Measurements from ENCODE around the gene TOP2B.

Gene TOP2B

DNA sequence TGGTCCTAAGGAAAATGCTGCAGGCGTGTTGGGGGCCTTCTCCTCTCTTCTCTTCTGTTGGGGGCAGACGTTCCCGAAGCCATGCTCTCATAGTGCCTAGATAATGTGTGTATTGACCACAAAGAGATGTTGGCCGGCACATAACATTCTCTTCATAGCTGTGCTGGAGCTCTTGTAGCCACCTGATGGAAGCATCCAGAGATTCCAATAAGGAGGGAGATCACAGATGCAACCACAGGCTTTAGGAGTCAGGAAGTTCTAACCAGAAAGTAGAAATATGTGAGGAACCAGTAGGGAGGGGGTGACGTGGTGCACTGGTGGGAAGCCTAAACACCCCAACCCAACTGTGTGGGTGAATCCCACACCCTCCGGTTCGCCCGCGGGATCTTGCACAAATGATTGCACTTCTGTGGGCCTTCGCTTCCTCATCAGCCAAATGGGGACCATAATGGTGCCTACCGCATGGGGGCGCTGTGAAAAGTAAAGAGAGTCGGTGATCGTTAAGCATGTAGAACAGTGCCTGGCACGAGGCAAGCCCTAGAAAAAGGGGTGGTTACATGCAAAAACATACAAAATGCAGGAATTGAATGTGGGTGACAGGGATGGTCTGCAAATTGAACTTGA is 87.8 kb downstream of the TOP2B start:
- CTCF ChIA-PET: no interaction called here
- TF ChIP-seq HDGF (IDR thresholded peaks at IDR 0.05; ENCODE audit: borderline replicate concordance): no peak
- TF ChIP-seq FOXA1 (IDR thresholded peaks at IDR 0.05): no peak
- no peak for TF ChIP-seq ARNT (IDR thresholded peaks at IDR 0.05)
- TF ChIP-seq NFRKB (IDR thresholded peaks at IDR 0.05): no peak
- TF ChIP-seq LEF1 (IDR thresholded peaks at IDR 0.05; ENCODE audit: borderline replicate concordance): no peak
- no peak for TF ChIP-seq L3MBTL2 (conservative IDR thresholded peaks at IDR 0.05)
- no peak for TF ChIP-seq SP1 (IDR thresholded peaks at IDR 0.05)
- TF ChIP-seq CTBP1 (IDR thresholded peaks at IDR 0.05; ENCODE audit: borderline replicate concordance): no peak
- TF ChIP-seq BHLHE40 (IDR thresholded peaks at IDR 0.05; ENCODE audit: borderline replicate concordance): no peak
- TF ChIP-seq SUZ12 (IDR thresholded peaks at IDR 0.05): no peak
- POLR2A ChIA-PET: no interaction called here
- no peak for DNase-seq (ENCODE audit: extremely low spot score)

DNA sequence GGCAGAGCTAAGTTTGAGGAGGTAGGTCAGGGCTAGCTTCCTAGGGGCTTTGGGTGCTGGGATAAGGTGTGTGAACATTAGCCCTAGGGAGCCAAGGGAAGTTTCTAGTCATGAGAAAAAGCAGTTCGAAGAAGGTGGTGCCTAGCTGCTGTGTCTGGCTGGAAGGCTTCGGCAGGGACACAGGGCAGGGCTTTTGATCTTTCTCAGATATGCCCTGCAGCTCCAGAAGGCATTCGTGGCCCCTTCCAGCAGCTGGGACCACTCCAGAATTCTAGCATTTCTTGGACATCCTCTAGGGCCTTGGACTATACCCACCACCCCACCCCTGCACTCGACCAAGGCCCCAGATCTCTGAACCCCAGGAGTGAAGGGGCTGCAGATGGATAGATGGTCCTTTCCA is 88.6 kb downstream of the TOP2B start:
- TF ChIP-seq FOXA1 (IDR thresholded peaks at IDR 0.05) (no peak), ZNF384 (IDR thresholded peaks at IDR 0.05) (no peak), NFRKB (IDR thresholded peaks at IDR 0.05) (no peak), FOXK2 (IDR thresholded peaks at IDR 0.05) (no peak), LEF1 (IDR thresholded peaks at IDR 0.05; ENCODE audit: borderline replicate concordance) (no peak), TARDBP (IDR thresholded peaks at IDR 0.05) (no peak), ARNT (IDR thresholded peaks at IDR 0.05) (no peak), SP1 (IDR thresholded peaks at IDR 0.05) (no peak)
- TF ChIP-seq, protein P1, sequence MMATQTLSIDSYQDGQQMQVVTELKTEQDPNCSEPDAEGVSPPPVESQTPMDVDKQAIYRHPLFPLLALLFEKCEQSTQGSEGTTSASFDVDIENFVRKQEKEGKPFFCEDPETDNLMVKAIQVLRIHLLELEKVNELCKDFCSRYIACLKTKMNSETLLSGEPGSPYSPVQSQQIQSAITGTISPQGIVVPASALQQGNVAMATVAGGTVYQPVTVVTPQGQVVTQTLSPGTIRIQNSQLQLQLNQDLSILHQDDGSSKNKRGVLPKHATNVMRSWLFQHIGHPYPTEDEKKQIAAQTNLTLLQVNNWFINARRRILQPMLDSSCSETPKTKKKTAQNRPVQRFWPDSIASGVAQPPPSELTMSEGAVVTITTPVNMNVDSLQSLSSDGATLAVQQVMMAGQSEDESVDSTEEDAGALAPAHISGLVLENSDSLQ (IDR thresholded peaks at IDR 0.05): no peak
- no peak for DNase-seq (ENCODE audit: extremely low spot score)
- POLR2A ChIA-PET: no interaction called here
- CTCF ChIA-PET: no interaction called here

DNA sequence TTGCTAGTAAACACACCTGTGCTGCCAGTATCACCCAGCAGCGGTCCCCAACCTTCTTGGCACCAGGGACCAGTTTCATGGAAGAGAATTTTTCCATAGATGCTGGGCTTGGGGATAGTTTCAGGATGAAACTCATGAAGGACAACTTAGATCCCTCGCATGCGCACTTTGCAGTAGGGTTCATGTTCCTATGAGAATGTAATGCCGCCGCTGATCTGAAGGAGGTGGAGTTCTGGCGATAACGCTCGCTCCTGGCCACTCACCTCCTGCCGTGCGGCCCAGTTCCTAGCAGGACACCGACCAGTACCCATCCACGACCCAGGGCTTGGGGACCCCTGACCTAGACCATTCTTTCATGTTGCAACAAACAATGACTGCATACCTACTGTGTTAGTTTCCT is 89.7 kb downstream of the TOP2B start:
- DNase-seq (ENCODE audit: extremely low spot score): no peak
- ChIA-PET CTCF (no interaction called here), POLR2A (no interaction called here)
- no peak for TF ChIP-seq CTBP1 (IDR thresholded peaks at IDR 0.05; ENCODE audit: borderline replicate concordance)

DNA sequence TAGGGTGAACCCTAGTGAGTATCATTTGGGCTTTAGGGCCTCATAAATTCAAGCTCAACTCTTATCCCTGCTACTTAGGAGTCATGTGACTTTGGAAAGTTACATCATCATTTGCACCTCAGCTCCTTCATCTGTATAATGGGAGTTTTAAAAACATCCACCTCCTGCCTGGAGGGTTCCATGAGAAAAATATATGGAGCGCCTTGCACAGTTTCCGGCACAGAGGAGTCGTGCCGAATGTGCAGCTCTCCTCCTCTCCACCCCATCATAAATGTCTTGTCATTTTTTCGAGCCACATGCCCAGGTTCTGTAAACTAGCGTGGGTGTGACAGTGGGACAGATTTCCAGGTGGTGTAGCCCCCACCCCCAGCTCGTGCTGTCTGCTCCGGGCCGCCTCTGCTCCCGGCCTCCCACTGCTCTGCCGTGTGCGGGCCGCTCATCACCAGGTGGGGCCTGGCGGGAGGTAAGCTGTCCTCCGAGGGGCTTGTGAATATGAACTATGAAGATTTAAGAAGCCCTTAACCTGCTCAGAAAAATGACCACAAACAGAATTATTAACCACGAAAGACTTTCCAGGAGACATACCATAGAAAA is 90.4 kb downstream of the TOP2B start:
- ChIA-PET CTCF (no interaction called here), POLR2A (no interaction called here)
- no peak for TF ChIP-seq SUZ12 (IDR thresholded peaks at IDR 0.05)
- TF ChIP-seq ZNF384 (IDR thresholded peaks at IDR 0.05): no peak
- no peak for TF ChIP-seq FOXK2 (IDR thresholded peaks at IDR 0.05)
- TF ChIP-seq HDGF (IDR thresholded peaks at IDR 0.05; ENCODE audit: borderline replicate concordance): no peak
- TF ChIP-seq LEF1 (IDR thresholded peaks at IDR 0.05; ENCODE audit: borderline replicate concordance): no peak
- TF ChIP-seq TARDBP (IDR thresholded peaks at IDR 0.05): no peak
- no peak for TF ChIP-seq ELF4 (IDR thresholded peaks at IDR 0.05)
- TF ChIP-seq ARNT (IDR thresholded peaks at IDR 0.05): no peak
- no peak for TF ChIP-seq CTBP1 (IDR thresholded peaks at IDR 0.05; ENCODE audit: borderline replicate concordance)
- TF ChIP-seq NFRKB (IDR thresholded peaks at IDR 0.05): no peak
- TF ChIP-seq FOXM1 (IDR thresholded peaks at IDR 0.05; ENCODE audit: borderline replicate concordance): no peak
- TF ChIP-seq, protein P1 (IDR thresholded peaks at IDR 0.05): no peak
- no peak for TF ChIP-seq BHLHE40 (IDR thresholded peaks at IDR 0.05; ENCODE audit: borderline replicate concordance)
- no peak for TF ChIP-seq L3MBTL2 (conservative IDR thresholded peaks at IDR 0.05)
- TF ChIP-seq FOXA1 (IDR thresholded peaks at IDR 0.05): no peak
- no peak for TF ChIP-seq SP1 (IDR thresholded peaks at IDR 0.05)
- DNase-seq (ENCODE audit: extremely low spot score): no peak

DNA sequence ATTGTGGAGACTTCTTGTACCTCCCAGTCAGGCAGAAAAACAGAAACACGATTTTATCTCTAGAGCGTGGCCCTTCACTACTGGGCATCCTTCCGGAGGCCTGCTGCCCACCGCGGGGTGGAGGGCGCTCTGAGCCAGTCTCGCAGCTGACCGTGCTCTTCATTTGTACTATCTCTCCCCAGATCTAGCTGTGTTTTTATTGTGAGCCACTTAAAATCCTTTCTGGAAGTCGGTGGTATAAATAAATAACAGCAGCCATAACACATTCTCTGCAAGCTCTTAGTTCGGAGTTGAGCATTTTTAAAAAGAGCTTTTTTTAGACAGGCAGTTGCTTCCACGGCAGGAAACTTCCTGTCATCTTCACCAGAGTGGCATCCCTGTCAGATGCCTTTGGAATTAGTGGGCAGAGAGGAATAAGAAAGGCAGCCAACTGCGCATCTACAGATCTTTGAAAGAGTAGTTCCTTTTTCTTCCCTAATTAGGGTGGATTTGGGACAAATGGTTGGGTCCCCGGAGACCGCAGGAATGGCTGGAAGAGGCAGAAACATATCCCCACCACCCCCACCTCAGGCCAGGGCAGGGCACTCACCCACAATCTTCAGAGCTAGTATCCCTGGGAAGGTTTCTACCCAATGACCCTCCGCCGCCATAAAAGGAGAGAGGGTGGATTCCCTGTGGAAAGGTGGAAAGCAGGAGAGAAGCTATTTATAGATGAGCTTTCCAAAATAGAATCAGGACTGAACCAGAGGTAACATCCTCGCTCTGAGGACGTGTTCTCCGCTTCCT is 91.1 kb downstream of the TOP2B start:
- DNase-seq (ENCODE audit: extremely low spot score): no peak
- ChIA-PET POLR2A (no interaction called here), CTCF (no interaction called here)
- TF ChIP-seq, protein P1 (IDR thresholded peaks at IDR 0.05): no peak
- TF ChIP-seq FOXM1 (IDR thresholded peaks at IDR 0.05; ENCODE audit: borderline replicate concordance) (no peak), LEF1 (IDR thresholded peaks at IDR 0.05; ENCODE audit: borderline replicate concordance) (no peak), SUZ12 (IDR thresholded peaks at IDR 0.05) (no peak), CTBP1 (IDR thresholded peaks at IDR 0.05; ENCODE audit: borderline replicate concordance) (no peak), FOXA1 (IDR thresholded peaks at IDR 0.05) (no peak), BHLHE40 (IDR thresholded peaks at IDR 0.05; ENCODE audit: borderline replicate concordance) (no peak), TARDBP (IDR thresholded peaks at IDR 0.05) (no peak), FOXK2 (IDR thresholded peaks at IDR 0.05) (no peak), ARNT (IDR thresholded peaks at IDR 0.05) (no peak), SP1 (IDR thresholded peaks at IDR 0.05) (no peak), NFRKB (IDR thresholded peaks at IDR 0.05) (no peak), ELF4 (IDR thresholded peaks at IDR 0.05) (no peak), L3MBTL2 (conservative IDR thresholded peaks at IDR 0.05) (no peak), HDGF (IDR thresholded peaks at IDR 0.05; ENCODE audit: borderline replicate concordance) (no peak), ZNF384 (IDR thresholded peaks at IDR 0.05) (no peak)

DNA sequence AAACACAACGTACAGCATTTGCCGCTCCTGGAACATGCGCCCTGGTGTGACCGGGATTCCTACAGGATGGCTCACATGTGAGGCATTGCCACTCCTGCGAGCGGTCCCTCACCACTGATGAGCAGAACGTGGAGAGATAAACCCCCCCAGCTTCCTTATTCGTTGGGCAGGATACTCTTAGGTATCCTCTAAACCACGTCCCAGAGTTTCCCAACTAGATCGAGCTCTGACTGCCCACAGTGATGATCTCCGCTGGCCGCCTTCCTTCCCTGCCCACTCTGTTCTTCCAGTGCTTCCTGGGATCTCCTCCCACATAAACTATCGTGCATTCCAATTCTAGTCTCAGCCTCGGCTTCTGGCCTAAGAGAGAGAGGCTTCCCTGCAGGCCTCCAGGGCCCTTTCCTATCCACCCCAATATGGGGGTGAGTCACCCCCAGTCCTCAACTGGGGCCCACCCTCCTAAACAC is 91.8 kb downstream of the TOP2B start:
- DNase-seq (ENCODE audit: extremely low spot score): no peak
- CTCF ChIA-PET: no interaction called here
- TF ChIP-seq SP1 (IDR thresholded peaks at IDR 0.05) (no peak), ELF4 (IDR thresholded peaks at IDR 0.05) (no peak), FOXA1 (IDR thresholded peaks at IDR 0.05) (no peak)
- TF ChIP-seq, protein P1 (IDR thresholded peaks at IDR 0.05): no peak
- POLR2A ChIA-PET: interaction anchor here (1.0 kb wide), 1 partner anchor 145 kb away, joined by 3 read pairs; the partner anchor contains the start of gene RARB
